ENCODE data around the gene SELENON. TPM values are rescaled to one million over a fixed set of nuclear protein-coding genes. Genes with fewer than 3 reads are reported as not detected.

Gene SELENON
- total RNA-seq, 2 experiments from 2014 or later = 9.9 to 28.3 TPM

GRCh38 chr1:25779894-25780293, 20.1 kb upstream of the SELENON start:
- intact Hi-C loops (cut with micrococcal nuclease; ENCODE audit: unreplicated experiment) = loop anchor here (5.0 kb wide), 1 partner anchor 163 kb away; the partner anchor contains the start of gene MAN1C1
- Histone ChIP-seq H3K79me2 (ENCODE audit: insufficient read depth, low read depth, low read length) (no peaks in the 10 kb centered on the region), H3K4me3 (ENCODE audit: low read depth, low read length, poor library complexity, severe bottlenecking) (no peak overlapping the region), H4K20me1 (ENCODE audit: insufficient read depth, low read length) (no peaks in the 10 kb centered on the region), H3K27ac (ENCODE audit: low read depth, low read length, poor library complexity, severe bottlenecking) (no peak overlapping the region), H3K4me2 (ENCODE audit: low read length) (no peak overlapping the region), H2AFZ (ENCODE audit: low read length) (no peak overlapping the region), H3K9me2 (ENCODE audit: insufficient read depth, low read length) (no peaks in the 10 kb centered on the region), H3K9me3 (ENCODE audit: low read length) (no peaks in the 10 kb centered on the region), H3K4me1 (ENCODE audit: insufficient read depth, low read length, poor library complexity, severe bottlenecking) (peaks cover 30% of the 10 kb centered on the region), H3K36me3 (ENCODE audit: insufficient read depth, low read length) (no peaks in the 10 kb centered on the region)
- no TSS peak for BruUV-seq (replicated peaks)
- TF ChIP-seq EZH2phosphoT487 (IDR thresholded peaks at IDR 0.05; ENCODE audit: borderline replicate concordance, low read depth, low read length) (no peak), CTCF (conservative IDR thresholded peaks at IDR 0.05; ENCODE audit: low read length) (no peak)
- CTCF ChIA-PET (ENCODE audit: unreplicated experiment) = no interaction called here
- POLR2A ChIA-PET = interaction anchor here (0.8 to 1.0 kb wide), 2 partner anchors 22 to 58 kb away, joined by 3 to 4 read pairs; no protein-coding TSS in a partner anchor
- no peak for DNase-seq (ENCODE audit: low spot score)

GRCh38 chr1:25780318-25781129, 19.5 kb upstream of the SELENON start:
- no peaks in the 10 kb centered on the region for H3K36me3 ChIP-seq (ENCODE audit: insufficient read depth, low read length)
- no peaks in the 10 kb centered on the region for H3K9me3 ChIP-seq (ENCODE audit: low read length)
- no peak overlapping the region for H3K4me3 ChIP-seq (ENCODE audit: low read depth, low read length, poor library complexity, severe bottlenecking)
- H2AFZ ChIP-seq (ENCODE audit: low read length) = no peak overlapping the region
- ChIA-PET POLR2A (interaction anchor here (0.8 to 1.0 kb wide), 2 partner anchors 21 to 59 kb away, joined by 3 to 4 read pairs; no protein-coding TSS in a partner anchor), CTCF (ENCODE audit: unreplicated experiment) (no interaction called here)
- TF ChIP-seq CTCF (conservative IDR thresholded peaks at IDR 0.05; ENCODE audit: low read length) (no peak), EZH2phosphoT487 (IDR thresholded peaks at IDR 0.05; ENCODE audit: borderline replicate concordance, low read depth, low read length) (no peak)
- no peak overlapping the region for H3K4me2 ChIP-seq (ENCODE audit: low read length)
- no peaks in the 10 kb centered on the region for H3K9me2 ChIP-seq (ENCODE audit: insufficient read depth, low read length)
- peaks cover 23% of the 10 kb centered on the region for H3K4me1 ChIP-seq (ENCODE audit: insufficient read depth, low read length, poor library complexity, severe bottlenecking)
- H4K20me1 ChIP-seq (ENCODE audit: insufficient read depth, low read length) = no peaks in the 10 kb centered on the region
- no TSS peak for BruUV-seq (replicated peaks)
- intact Hi-C loops (cut with micrococcal nuclease; ENCODE audit: unreplicated experiment) = no loop called here
- no peaks in the 10 kb centered on the region for H3K79me2 ChIP-seq (ENCODE audit: insufficient read depth, low read depth, low read length)
- DNase-seq (ENCODE audit: low spot score) = no peak
- no peak overlapping the region for H3K27ac ChIP-seq (ENCODE audit: low read depth, low read length, poor library complexity, severe bottlenecking)

DNA sequence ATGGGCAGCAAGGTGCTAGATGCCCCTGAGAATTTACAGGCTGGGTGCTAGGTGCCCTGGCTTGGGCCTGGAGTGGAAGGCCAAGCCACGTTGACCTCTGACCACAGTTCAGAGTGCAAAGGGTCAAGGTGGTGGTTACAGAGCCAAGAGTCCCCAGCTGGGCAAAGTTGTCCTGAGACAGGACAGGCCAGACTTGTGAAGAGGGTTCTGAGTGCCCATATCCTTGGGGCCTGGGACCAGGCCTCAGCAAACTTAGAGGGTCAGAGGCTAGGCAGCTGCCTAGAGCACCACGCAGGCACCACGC, 18.9 kb upstream of the SELENON start:
- peaks cover 19% of the 10 kb centered on the region for H3K4me1 ChIP-seq (ENCODE audit: insufficient read depth, low read length, poor library complexity, severe bottlenecking)
- no peaks in the 10 kb centered on the region for H3K9me3 ChIP-seq (ENCODE audit: low read length)
- BruUV-seq (replicated peaks) = no TSS peak
- ChIA-PET POLR2A (no interaction called here), CTCF (ENCODE audit: unreplicated experiment) (no interaction called here)
- no peak for DNase-seq (ENCODE audit: low spot score)
- intact Hi-C loops (cut with micrococcal nuclease; ENCODE audit: unreplicated experiment) = no loop called here
- no peak overlapping the region for H3K4me3 ChIP-seq (ENCODE audit: low read depth, low read length, poor library complexity, severe bottlenecking)
- no peak overlapping the region for H3K4me2 ChIP-seq (ENCODE audit: low read length)
- TF ChIP-seq CTCF (conservative IDR thresholded peaks at IDR 0.05; ENCODE audit: low read length) (no peak), EZH2phosphoT487 (IDR thresholded peaks at IDR 0.05; ENCODE audit: borderline replicate concordance, low read depth, low read length) (no peak)
- H3K9me2 ChIP-seq (ENCODE audit: insufficient read depth, low read length) = no peaks in the 10 kb centered on the region
- H2AFZ ChIP-seq (ENCODE audit: low read length) = no peak overlapping the region
- H3K36me3 ChIP-seq (ENCODE audit: insufficient read depth, low read length) = no peaks in the 10 kb centered on the region
- no peak overlapping the region for H3K27ac ChIP-seq (ENCODE audit: low read depth, low read length, poor library complexity, severe bottlenecking)
- H3K79me2 ChIP-seq (ENCODE audit: insufficient read depth, low read depth, low read length) = no peaks in the 10 kb centered on the region
- H4K20me1 ChIP-seq (ENCODE audit: insufficient read depth, low read length) = no peaks in the 10 kb centered on the region
